NCI-H1417 (cell line): Measurements from ENCODE around the gene PARVA.

Experiments used
- DNase-seq, 3 experiments: peaks; one replicate each; lab custom pipeline; 2025; lab: John Stamatoyannopoulos, UW

The PARVA gene

DNA sequence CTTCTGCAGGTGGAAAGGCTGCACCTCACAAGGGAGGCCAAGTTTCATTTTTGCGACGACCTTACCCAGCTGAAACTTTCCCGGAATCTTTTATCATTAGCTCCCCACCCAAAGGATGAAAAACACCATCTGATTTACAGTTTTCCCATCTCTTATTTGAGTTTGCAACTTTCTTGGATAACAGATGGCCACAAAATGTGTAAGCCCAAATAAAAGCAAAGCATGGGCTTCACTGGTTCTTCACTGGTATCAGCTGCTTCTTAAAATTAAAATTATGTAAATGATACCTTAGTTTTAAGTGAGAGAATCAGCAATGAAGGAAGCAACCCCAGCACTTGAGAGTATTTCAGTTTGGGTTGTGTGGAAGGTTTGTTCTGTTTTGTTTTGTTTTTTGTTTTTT, 55.8 kb downstream of the PARVA start:
- DNase-seq, result no peak

DNA sequence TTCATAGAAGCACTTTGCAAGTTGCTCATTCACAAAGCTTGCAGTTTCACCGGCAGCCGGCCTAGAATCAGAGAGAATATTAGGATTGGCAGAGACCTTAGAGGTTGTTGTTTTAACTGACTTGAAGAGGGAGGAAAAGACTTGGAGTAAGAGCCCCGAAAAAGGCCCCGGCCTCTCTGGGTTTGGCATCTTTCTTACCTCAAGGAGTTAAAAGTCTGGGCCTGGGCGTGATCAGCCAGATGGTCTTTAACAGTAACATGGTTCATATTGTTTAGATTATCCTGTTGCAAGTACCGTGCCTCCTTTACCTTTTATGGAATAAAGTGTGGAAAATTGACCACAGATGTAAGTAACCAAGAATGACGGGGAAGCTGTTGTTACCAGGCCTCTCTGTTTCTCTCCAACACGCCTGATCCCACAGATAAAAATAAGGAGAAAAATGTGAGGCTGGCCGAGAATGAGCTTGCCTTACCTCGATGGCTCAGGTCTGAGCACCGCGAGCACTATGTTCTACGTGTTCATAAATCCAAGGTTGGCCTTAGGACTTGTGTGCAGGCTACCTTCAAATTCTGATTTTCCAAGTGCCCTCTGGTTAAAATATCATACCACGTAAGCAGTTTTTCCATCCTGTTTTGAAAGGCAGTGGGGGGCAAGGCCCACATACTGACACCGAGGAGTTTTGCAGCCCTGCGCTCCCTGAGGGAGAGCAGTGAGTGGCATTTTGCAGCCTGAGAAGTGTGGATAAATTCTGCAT, 56.4 kb downstream of the PARVA start:
- no peak for DNase-seq

DNA sequence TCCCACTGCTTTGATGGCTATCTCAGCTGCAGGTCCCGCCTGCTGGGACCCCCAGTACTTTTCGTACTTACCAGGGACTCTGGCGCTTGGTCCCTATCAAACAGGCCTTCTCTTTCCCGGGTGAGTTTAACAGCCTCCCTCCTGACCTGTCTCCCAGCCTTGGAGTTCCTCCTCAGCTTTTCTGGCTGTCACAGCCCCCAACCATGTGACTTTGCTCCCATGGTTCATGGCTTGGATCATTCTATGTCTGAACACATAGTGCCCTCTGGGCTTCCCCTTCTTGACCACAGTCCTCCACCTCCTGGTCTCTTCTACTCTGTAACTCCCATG, 56.9 kb downstream of the PARVA start:
- DNase-seq, result no peak

DNA sequence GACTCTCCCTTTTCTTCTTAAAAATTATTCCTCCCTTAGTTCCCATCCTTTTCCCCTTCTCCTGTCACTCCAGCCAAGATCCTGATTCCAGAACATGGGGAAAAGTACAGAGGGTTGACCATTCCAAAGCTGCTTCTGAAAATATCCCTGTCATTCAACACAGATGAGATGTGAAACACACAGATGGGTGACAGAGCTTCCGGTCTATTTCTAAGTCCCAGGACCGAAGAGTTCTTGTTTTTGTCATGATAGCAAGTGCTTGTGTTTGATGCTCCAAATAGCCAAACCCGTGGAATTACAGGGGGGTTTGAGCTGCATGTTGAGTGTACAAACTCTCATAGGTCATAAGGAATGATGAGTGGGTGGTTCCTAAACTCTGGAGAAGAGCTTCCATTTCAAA, 57.9 kb downstream of the PARVA start:
- DNase-seq, result no peak

DNA sequence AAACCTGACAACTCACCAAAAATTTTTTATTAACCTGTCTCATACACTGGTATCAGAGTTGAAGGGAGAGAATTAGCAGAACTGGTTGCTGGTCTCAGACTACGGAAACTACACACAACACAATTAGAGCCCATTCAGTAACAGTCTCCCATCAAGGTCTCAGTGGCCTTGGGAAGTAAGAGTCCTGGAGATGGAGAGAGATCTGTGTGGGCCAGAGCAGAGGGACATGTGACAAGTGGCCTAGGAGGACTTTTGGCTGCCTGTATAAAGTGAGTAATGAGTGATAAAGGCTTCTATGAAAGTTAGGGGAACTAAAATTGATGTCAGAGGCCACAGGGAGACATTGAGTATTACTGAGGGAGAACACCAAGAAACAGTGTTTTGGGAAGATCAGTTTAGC, 58.9 kb downstream of the PARVA start:
- no peak for DNase-seq

DNA sequence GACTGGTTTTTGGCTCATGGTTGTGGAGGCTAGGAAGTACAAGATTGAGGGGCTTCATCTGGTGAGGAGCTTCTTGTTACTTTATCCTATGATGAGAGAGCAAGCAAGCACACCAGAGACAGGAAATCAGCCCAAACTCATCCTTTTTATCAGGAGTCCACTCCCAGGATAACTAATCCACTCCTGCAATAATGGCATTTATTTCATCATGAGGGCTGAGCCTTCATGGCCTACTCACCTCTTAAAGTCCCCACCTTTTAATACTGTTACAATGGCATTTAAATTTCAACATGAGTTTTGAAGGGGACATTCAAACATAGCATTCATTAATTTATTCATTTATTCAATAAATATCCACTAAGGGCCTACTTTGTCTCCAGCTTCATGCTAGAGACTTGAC, 60.9 kb downstream of the PARVA start:
- no peak for DNase-seq

DNA sequence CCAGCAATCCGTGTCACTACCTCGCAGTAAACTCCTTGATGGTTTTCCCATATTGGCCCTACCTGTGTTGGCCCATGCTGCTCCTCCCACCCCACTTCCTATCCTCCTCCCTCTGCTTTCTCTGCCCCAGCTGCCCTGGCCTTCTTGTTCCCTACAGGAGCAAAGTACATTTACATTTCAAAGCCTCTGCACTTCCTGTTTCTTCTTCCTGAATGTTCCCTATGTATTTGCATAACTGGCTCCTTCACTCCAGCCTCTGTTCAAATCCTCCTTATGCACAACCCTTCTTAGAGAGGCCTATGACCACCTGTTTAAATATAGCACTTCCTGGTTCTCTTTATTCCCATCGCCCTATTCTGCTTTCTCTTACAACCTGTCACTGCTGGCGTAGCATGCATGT, 62.2 kb downstream of the PARVA start:
- DNase-seq, result no peak

DNA sequence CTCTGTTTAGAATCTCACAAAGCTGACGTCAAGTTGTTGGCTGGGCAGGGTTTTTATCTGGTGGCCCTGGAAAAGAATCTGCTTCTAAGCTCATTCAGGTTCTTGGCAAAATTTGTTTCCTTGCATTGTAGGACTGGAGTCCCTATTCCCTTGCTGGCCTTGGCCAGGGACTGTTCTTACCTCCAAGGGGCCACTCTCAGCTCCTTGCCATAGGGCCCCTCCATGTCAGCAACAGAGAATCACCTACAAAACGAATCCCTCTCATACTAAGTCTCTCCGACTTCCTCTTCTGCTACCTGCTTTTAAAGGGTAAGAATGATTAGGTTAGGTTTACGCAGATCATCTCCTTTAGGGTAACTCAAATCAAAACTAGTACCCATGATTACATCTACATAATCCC, 63.2 kb downstream of the PARVA start:
- no peak for DNase-seq

DNA sequence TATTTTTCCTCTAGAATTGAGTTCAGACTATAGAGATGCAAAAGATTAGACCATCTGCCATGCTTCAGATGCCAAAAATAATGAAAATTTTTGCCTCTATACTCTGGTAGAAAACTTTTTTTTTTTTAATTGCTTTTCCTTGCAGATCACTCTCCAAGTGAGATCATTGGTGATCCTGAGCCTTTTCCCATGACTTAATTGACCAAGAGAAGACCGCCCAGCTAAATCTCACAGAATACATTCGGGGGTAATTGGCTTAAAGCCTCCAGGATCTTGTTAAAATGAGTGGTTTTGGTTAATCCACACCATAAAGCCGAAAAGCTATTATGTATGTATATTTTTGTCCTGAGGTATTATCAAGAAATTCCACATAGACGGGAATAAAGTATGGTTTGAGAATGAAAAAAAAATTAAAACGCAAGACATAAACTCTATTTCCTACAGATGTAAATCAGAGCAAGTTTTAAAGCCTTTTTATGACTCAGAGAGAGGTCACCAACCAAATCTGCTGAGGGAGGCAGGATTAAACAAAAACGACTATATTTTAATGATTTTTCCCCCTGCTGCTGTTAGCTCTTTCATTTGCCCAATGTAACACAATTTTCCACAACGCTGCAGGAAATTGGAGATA, 64.0 kb downstream of the PARVA start:
- DNase-seq, result no peak

DNA sequence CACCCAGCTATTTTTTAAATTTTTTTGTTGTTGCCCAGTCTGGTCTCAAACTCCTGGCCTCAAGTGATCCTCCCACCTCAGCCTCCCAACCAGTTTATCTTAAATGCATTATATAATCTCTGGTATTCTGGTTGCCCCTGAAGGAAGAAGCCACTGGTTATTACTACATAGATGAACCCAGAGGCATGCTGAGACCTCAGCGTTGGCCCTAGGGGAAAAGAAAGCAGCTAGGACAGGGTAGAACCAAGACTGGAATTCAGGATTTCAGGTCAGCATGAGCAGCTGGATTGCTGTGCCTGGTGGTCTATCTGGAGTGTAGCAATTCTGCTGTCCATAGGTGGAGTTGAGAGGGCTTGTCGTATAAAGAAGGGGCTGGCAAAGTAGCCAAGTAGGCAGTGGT, 67.2 kb downstream of the PARVA start:
- DNase-seq, result no peak

DNA sequence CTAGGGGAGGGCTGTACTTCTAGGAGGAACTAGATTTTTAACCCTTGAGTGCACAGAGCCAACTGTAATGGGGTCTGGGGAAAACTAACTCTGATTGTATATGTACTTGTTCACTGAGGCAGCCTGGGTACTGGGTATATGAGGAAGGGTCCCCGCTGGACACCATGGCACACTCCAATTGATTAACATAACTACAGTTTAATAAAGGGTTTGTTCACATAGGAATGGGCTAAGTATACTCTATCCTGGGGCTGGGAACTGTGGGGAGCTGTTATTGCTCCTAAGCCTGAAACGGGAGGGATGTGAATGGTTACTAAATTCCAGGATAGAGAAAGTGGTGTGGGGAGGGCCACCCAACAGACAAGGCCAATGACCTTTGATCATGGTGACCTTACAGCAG, 67.6 kb downstream of the PARVA start:
- DNase-seq, result no peak

DNA sequence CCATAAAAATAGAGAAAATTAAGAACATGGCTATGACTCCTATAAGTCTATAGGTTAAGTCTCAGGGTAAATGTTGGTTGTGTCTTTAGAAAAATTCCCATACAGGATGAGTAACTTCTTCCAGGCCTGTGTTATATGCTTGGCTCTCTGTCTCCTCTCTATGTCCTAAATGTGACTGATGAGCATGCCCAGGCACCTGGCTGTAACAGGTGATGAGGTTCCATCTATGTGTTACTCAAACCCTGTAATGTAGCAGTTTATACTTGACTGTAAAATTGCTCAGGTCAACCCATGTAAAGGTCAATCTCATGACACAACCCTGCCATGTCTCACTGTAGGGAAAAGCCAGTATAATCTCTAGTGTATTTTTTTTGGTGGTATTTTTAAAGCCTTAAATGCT, 69.5 kb downstream of the PARVA start:
- DNase-seq, result no peak

DNA sequence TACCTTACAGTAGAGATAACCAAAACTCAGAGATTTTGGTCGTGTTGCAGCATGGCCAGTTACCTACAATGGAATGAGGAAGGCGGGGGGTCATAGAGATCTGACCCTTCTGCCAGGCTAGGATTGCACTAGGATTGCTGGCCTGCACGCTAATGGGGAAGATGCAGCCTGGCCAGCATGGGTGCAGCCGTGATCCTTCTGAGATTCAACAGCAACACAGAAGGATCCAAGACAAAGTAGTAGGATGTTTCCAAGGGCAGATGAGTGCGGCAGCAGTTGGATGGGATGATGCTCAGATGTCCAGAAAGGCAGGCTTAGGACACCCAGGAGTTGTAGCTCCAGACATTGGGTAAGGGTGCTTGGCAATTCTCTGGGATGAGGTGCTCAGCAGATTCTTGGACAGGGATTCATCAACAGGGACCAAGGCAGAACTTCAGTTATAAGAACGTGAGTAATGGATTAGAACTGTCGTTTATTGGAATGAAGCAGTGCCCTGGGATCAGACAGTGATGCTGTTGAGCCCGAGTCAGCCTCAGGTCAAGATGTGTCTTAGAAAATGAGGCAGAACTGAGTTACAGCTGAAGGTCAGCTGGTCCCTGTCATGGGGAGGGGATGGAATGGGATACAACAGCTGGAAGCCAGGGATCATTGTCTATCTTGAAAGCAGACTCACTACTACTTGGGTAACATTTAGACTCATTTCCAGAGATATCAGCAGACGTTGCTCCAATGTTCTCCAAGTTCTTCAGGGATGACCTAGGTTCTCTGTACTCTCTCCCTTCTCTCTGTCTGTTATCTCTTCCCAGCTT, 71.0 kb downstream of the PARVA start:
- no peak for DNase-seq

DNA sequence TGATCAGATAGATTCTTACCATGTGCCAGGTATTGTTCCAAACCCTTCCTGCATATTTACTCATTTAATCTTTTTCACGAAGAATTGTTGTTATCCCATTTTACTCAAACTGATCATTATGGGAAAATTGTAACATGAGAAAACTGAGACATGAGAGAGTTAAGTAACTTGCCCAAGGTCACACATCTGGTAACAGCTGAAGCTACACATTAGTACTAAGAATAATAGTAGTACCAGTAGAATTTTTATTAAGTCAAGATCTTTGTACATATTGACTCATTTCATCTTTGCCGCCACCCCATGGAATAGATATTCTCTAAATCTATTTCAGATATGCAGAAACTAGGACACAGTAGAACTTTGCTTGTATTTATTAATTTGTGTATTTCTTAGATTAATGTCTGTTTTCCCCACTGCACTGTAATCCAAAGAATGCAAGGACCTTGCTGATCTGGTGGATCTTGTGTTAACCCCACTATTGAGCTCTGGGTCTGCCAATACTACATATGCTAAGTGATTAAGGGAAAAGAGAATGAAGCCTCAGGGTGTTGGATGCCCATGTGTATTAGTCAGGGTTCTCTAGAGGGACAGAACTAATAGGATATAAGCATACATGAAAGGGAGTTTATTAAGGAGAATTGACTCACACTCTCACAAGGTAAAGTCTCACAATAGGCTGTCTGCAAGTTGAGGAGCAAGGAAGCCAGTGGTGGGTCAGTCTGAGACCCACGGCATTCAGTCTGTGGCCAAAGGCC, 72.8 kb downstream of the PARVA start:
- no peak for DNase-seq

DNA sequence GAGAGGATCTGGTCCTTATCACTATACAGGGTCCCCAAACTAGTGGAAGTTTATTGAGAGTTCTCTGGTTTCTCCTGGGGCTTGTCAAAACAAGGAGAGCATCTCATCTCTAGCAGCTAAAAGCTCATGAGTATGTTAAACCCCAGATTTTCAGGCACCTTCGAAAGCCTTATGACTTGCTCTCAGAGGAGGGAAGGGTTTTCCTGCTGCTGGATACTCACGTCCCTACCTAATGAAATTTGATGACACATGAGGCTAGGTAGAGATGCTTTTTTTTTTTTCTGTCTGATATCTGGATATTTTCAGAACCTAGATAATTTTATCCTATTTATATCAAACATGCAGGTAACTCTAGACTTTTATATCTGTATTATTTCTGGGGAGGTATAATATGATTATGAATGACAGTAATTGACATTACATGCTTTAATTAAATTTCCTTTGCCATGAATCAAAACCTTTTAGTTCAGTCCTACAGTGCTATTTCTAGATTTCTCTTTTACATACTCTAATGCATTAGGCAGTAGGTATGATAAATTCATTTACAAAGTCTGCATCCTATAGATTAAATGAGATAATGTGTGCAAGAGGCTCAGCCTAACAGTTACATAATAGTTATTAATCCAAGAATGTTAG, 73.9 kb downstream of the PARVA start:
- DNase-seq, result no peak

DNA sequence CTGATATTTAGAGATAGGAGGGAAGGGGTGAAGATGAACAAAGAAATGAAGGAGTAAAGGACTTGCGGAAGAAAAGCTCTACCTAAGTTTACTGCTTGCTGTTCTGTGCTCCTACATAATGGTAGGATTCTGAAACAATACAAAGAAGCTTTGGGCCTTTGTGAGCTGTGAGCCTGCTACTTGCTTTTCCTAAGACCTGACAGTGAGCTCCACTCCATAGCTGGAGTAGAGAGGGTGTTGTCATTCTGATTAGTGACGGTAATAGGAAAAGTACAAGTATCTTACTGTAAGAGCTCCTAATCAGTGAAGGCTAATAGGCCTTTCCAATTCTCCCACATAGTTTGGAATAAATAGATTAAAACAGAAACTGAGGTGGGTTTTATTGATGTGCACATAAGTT, 75.9 kb downstream of the PARVA start:
- DNase-seq, result no peak

DNA sequence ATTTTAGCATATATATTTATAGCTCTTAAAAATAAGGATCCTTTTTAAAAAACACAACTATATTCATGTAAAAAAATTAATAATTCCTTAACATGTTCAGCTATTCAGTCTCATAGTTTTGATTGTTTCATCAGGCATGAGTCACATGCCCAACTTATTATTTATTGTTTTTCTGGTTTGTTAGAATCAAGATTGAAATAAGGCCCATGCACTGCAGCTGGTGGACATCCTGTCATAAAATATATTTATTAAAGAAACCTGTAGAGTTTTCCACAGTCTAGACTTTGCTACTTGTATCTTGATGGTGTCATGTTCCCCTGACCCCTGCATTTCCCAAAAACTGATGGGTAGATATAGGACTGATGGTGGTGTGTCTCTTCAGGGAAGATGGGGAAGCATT, 77.4 kb downstream of the PARVA start:
- no peak for DNase-seq

DNA sequence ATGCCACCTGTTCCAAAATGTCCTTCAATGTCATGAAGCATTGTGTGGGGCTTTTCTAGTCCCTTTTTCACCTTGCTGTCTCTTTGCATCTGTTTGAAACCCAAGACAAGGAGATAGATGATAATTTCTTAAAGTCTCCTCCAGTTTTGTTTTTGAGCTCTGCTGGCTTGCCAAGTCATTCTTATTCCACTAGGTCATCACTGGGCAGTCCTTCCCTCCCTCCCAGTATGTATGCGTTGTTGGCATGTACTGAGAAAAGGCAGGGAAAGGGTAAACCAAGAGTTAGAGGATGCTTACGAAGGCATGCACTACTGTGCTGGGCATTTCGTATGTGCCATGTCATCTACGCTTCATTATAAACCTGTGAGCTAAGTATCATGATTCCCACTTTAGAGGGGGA, 78.6 kb downstream of the PARVA start:
- no peak for DNase-seq

DNA sequence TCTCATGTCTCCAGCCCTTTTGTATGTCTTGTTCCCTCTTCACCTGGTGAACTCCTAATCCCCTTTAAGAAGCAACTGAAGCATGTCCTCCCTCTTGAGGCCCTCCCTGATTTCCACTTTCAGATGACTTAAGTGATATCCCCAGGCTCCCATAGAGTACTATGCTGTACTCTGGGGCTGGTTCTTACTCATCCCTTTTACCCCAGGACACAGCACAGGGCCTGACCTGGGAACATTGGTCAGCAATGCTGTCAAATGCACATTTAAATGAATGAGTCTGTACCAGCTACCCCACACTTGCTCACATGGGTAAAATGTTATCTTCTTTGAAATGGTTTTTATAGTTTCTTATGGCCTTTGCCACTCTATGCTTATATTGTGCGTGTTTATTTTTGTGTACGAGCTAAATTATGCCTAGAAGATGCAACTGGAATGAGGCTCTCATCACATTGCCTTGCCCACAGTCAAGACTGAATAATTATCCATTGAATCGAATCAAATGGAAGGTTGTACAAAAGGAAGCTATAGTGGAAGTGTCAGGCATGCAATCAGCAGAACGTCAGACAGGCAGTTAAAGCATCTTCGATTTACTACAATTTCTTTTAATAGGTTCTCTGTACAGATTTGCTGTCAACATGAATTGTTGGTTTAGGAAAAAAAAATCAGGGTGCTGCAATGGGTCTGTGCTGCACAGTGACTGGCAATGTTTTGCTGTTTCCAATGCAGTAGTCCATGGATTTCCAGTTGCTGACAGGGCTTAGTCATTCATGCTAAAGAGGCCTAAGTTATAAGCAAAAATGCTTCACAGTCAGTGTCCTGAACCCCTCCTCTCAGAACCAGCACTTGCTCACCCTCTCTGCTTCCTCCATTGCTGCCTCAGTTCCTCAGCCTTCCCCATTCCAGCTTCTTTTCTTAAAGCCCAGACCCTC, 79.5 kb downstream of the PARVA start:
- DNase-seq, result no peak

DNA sequence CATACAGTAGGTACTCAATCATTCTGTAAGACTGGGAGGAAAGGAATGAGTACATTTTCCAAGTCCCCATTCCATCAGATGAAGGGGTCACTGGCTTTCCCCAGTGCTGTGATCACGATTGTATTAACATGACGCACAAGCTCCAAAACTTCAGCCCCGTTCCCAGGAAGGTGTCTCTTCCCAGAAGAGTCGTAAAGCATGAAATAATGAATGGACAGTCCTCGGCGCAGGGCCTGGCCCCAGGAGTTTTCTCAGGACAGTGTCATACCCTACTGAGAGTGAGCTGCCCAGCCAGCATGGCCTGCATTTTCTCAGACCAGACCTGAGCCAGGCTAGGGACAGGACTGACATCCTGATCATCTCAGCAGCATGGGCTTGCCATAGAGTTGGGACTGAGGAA, 80.7 kb downstream of the PARVA start:
- no peak for DNase-seq

DNA sequence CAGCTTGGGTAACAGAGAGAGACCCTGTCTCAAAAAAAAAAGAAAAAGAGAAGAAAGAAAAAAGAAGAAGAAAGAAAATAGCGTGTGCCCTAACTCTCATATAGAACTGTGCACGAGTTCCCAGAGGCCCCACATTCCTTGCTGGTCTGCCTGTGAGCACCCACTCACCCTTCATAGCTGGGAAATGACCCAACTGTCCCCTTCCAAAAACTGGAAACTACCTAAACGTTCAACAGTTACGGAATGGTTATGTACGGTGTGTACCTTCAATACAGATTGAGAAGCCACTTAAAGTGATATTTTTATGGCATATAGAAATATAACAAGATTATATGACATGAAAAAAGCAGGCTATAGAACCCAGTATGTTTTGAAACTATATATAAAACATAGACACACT, 82.0 kb downstream of the PARVA start:
- no peak for DNase-seq
